ENCODE results near the gene RNF152. TPM values are rescaled to one million over a fixed set of nuclear protein-coding genes. Genes with fewer than 3 reads are reported as not detected.

RNF152 gene
- total RNA-seq, 3 donors from 2014 or later: 61.0 to 99.8 (median 98.0) TPM

- TF ChIP-seq CTCF (IDR thresholded peaks at IDR 0.05): no peak
- DNase-seq: no peak
- Histone ChIP-seq H3K4me1 (ENCODE audit: low read depth) (no peaks in the 10 kb centered on the region), H3K9me3 (no peaks in the 10 kb centered on the region), H3K36me3 (ENCODE audit: low read depth) (no peaks in the 10 kb centered on the region), H3K4me3 (no peak overlapping the region)
- no peak for ATAC-seq
- intact Hi-C loops (cut with DNase I, micrococcal nuclease): no loop called here
Measured at GRCh38 chr18:61917818-61918217, 25.0 kb upstream of the RNF152 start.

- H3K4me3 ChIP-seq: no peak overlapping the region
- H3K4me1 ChIP-seq (ENCODE audit: low read depth): no peaks in the 10 kb centered on the region
- H3K9me3 ChIP-seq: no peaks in the 10 kb centered on the region
- no peak for TF ChIP-seq CTCF (IDR thresholded peaks at IDR 0.05)
- DNase-seq (no peak), ATAC-seq (no peak)
- no peaks in the 10 kb centered on the region for H3K36me3 ChIP-seq (ENCODE audit: low read depth)
- intact Hi-C loops (cut with DNase I, micrococcal nuclease): no loop called here
Measured at GRCh38 chr18:61912476-61912875, 19.7 kb upstream of the RNF152 start.

- Histone ChIP-seq H3K36me3 (ENCODE audit: low read depth) (no peaks in the 10 kb centered on the region), H3K9me3 (no peaks in the 10 kb centered on the region), H3K4me1 (ENCODE audit: low read depth) (no peaks in the 10 kb centered on the region), H3K4me3 (no peak overlapping the region)
- no peak for TF ChIP-seq CTCF (IDR thresholded peaks at IDR 0.05)
- no peak for ATAC-seq
- intact Hi-C loops (cut with DNase I, micrococcal nuclease): no loop called here
- DNase-seq: no peak
Measured at GRCh38 chr18:61910101-61910500, 17.3 kb upstream of the RNF152 start.

GRCh38 chr18:61908661-61909060 lies 15.9 kb upstream of the RNF152 start:
- Histone ChIP-seq H3K4me3 (no peak overlapping the region), H3K36me3 (ENCODE audit: low read depth) (no peaks in the 10 kb centered on the region), H3K9me3 (no peaks in the 10 kb centered on the region), H3K4me1 (ENCODE audit: low read depth) (no peaks in the 10 kb centered on the region)
- DNase-seq: no peak
- no peak for ATAC-seq
- no peak for TF ChIP-seq CTCF (IDR thresholded peaks at IDR 0.05)
- intact Hi-C loops (cut with DNase I, micrococcal nuclease): no loop called here

- Histone ChIP-seq H3K4me3 (no peak overlapping the region), H3K36me3 (ENCODE audit: low read depth) (no peaks in the 10 kb centered on the region), H3K4me1 (ENCODE audit: low read depth) (peaks cover 5% of the 10 kb centered on the region), H3K9me3 (no peaks in the 10 kb centered on the region)
- TF ChIP-seq CTCF (IDR thresholded peaks at IDR 0.05): peak; percentile 91
- DNase-seq: peak in 2 of 3 donors; percentile 53 to 67
- ATAC-seq: peak; percentile 81
- intact Hi-C loops (cut with DNase I, micrococcal nuclease): no loop called here
Measured at GRCh38 chr18:61901323-61901986, 8.6 kb upstream of the RNF152 start.
